H1 (cell line): ENCODE data around the gene EPG5. TPM values are rescaled to one million over a fixed set of nuclear protein-coding genes. Genes with fewer than 3 reads are reported as not detected.

Experiments used
- CTCF ChIA-PET: fragments of 300-600 bp; sonication (Branson Sonifier 250); formaldehyde crosslinking; loops from one replicate; lab custom pipeline; 2021; ENCODE audit not compliant: partially characterized antibody; lab: Charles Lee
- POLR2A ChIA-PET: fragments of 300-600 bp; sonication (Branson Sonifier 250); formaldehyde crosslinking; loops from one replicate; lab custom pipeline; 2021; ENCODE audit warnings: inconsistent platforms; ENCODE audit not compliant: partially characterized antibody; lab: Charles Lee
- DNase-seq, 2 experiments: peaks; one replicate each; pipeline versions ENCODE4 v3.0.0 to v3.0.0-alpha.2; 2010 to 2022; ENCODE audit warnings: low spot score in 2 of 2, low read depth in 1 of 2, mixed read lengths in 1 of 2
- FAIRE-seq: peaks from 2 replicates; lab custom pipeline; 2011; peaks lifted over from hg19 to GRCh38; lab: Jason Lieb, UNC
- H2AFZ ChIP-seq: 2 replicates; pipeline ENCODE4 v1.8.1; 2012; ENCODE audit warnings: low read length, inconsistent platforms
- H2AK5ac ChIP-seq: 2 replicates; pipeline ENCODE4 v1.6.1; 2013; ENCODE audit warnings: low read depth, low read length
- H2BK120ac ChIP-seq: replicated peaks from 2 replicates; pipeline ENCODE3; 2013; ENCODE audit warnings: low read depth, low read length, inconsistent platforms
- H2BK12ac ChIP-seq: 2 replicates; pipeline ENCODE4 v1.6.1; 2013; ENCODE audit warnings: low read depth, low read length
- H2BK15ac ChIP-seq: 2 replicates; pipeline ENCODE4 v1.6.1; 2013; ENCODE audit warnings: low read length
- H2BK20ac ChIP-seq: 2 replicates; pipeline ENCODE4 v1.6.1; 2013; ENCODE audit warnings: low read length
- H2BK5ac ChIP-seq: 2 replicates; pipeline ENCODE4 v1.6.1; 2013; ENCODE audit warnings: low read depth, low read length
- H3K14ac ChIP-seq: 2 replicates; pipeline ENCODE4 v1.6.1; 2013; ENCODE audit warnings: inconsistent platforms; ENCODE audit not compliant: insufficient read length
- H3K18ac ChIP-seq: 2 replicates; pipeline ENCODE4 v1.6.1; 2013; ENCODE audit warnings: low read length; ENCODE audit errors: extremely low read depth
- H3K23ac ChIP-seq: 2 replicates; pipeline ENCODE4 v1.6.1; 2013; ENCODE audit warnings: inconsistent platforms; ENCODE audit not compliant: insufficient read length
- H3K23me2 ChIP-seq: 2 replicates; pipeline ENCODE4 v1.6.1; 2013; ENCODE audit warnings: low read depth, low read length
- H3K27ac ChIP-seq: 2 replicates; pipeline ENCODE4 v1.6.1; 2011; ENCODE audit warnings: low read depth, low read length, inconsistent platforms
- H3K27me3 ChIP-seq, 4 experiments: replicated peaks in 1 of 4; 1 replicate in 1 of 4; 2 replicates in 3 of 4; pipeline versions ENCODE4 v1.6.1 to v1.8.1; 2011 to 2013; ENCODE audit warnings: low read length in 3 of 4, mild to moderate bottlenecking in 3 of 4, inconsistent platforms in 2 of 4, mixed read lengths in 2 of 4, moderate library complexity in 1 of 4; ENCODE audit not compliant: control insufficient read depth in 3 of 4, insufficient read depth in 3 of 4; ENCODE audit errors: extremely low read depth in 1 of 4
- H3K36me3 ChIP-seq, 4 experiments: 2 replicates each; pipeline versions ENCODE4 v1.6.1 to v1.8.1; 2011 to 2013; ENCODE audit warnings: mild to moderate bottlenecking in 4 of 4, low read length in 3 of 4, moderate library complexity in 2 of 4, control low read depth in 1 of 4, inconsistent platforms in 1 of 4; ENCODE audit not compliant: insufficient read depth in 4 of 4, control insufficient read depth in 2 of 4
- H3K4ac ChIP-seq: replicated peaks from 2 replicates; pipeline ENCODE3; 2013; ENCODE audit warnings: low read length, low read depth, mixed read lengths, inconsistent platforms; ENCODE audit not compliant: insufficient read length
- H3K4me1 ChIP-seq, 4 experiments: replicated peaks in 1 of 4; 1 replicate in 1 of 4; 2 replicates in 3 of 4; pipeline versions ENCODE4 v1.6.1 to v1.8.1; 2011 to 2013; ENCODE audit warnings: low read length in 3 of 4, inconsistent platforms in 2 of 4, mixed read lengths in 1 of 4; ENCODE audit not compliant: insufficient read depth in 4 of 4, control insufficient read depth in 3 of 4
- H3K4me2 ChIP-seq, 2 experiments: 2 replicates each; pipeline versions ENCODE4 v1.6.1 to v1.8.1; 2011 to 2013; ENCODE audit warnings: low read depth in 2 of 2, low read length in 2 of 2, control low read depth in 1 of 2, inconsistent platforms in 1 of 2, mild to moderate bottlenecking in 1 of 2; ENCODE audit not compliant: insufficient read depth in 1 of 2
- H3K4me3 ChIP-seq, 4 experiments: fragments of 200-600, 300-600 bp in 1 of 4; sonication (generic), shearing (Covaris generic), sonication (Bioruptor Twin) in 1 of 4; 2 replicates each; pipeline versions ENCODE4 v1.5.1 to v1.8.1; 2011 to 2016; ENCODE audit warnings: low read length in 4 of 4, low read depth in 3 of 4, control low read depth in 2 of 4, inconsistent platforms in 2 of 4, mild to moderate bottlenecking in 2 of 4, mixed read lengths in 1 of 4, moderate library complexity in 1 of 4; ENCODE audit not compliant: insufficient read depth in 2 of 4; ENCODE audit errors: extremely low read depth in 1 of 4
- H3K56ac ChIP-seq: replicated peaks from 2 replicates; pipeline ENCODE3; 2013; ENCODE audit warnings: low read depth, mild to moderate bottlenecking, mixed read lengths, low read length, inconsistent platforms; ENCODE audit not compliant: insufficient read length
- H3K79me1 ChIP-seq: 2 replicates; pipeline ENCODE4 v1.6.1; 2013; ENCODE audit warnings: low read depth, low read length, control low read depth
- H3K79me2 ChIP-seq, 2 experiments: 2 replicates each; pipeline versions ENCODE4 v1.6.1 to v1.8.1; 2012 to 2013; ENCODE audit warnings: low read length in 2 of 2, mild to moderate bottlenecking in 2 of 2, inconsistent platforms in 1 of 2; ENCODE audit not compliant: insufficient read depth in 2 of 2, control insufficient read depth in 1 of 2
- H3K9ac ChIP-seq, 4 experiments: replicated peaks in 1 of 4; 1 replicate in 1 of 4; 2 replicates in 3 of 4; pipeline versions ENCODE4 v1.6.1 to v1.8.1; 2011 to 2013; ENCODE audit warnings: low read depth in 3 of 4, low read length in 3 of 4, control low read depth in 2 of 4, mild to moderate bottlenecking in 2 of 4, moderate library complexity in 2 of 4, inconsistent platforms in 1 of 4; ENCODE audit errors: extremely low read depth in 1 of 4
- H3K9me3 ChIP-seq, 2 experiments: 2 replicates each; pipeline versions ENCODE4 v1.6.1 to v1.8.1; 2012 to 2013; ENCODE audit warnings: mild to moderate bottlenecking in 2 of 2, moderate library complexity in 2 of 2, control low read depth in 1 of 2, inconsistent platforms in 1 of 2, low read depth in 1 of 2, low read length in 1 of 2, mixed read lengths in 1 of 2; ENCODE audit not compliant: insufficient read depth in 2 of 2
- H4K20me1 ChIP-seq, 2 experiments: replicated peaks in 1 of 2; 2 replicates each; pipeline versions ENCODE3 to v1.8.1; 2011 to 2013; ENCODE audit warnings: inconsistent platforms in 2 of 2, low read length in 2 of 2, mild to moderate bottlenecking in 1 of 2; ENCODE audit not compliant: insufficient read depth in 2 of 2, control insufficient read depth in 1 of 2
- H4K5ac ChIP-seq: 2 replicates; pipeline ENCODE4 v1.6.1; 2013; ENCODE audit warnings: low read length, low read depth, mixed read lengths, inconsistent platforms; ENCODE audit not compliant: insufficient read length
- H4K8ac ChIP-seq: 2 replicates; pipeline ENCODE4 v1.8.0; 2013; ENCODE audit warnings: mild to moderate bottlenecking, moderate library complexity, low read length, inconsistent platforms; ENCODE audit not compliant: insufficient read depth; ENCODE audit errors: extremely low read depth
- H4K91ac ChIP-seq: replicated peaks from 2 replicates; pipeline ENCODE3; 2013; ENCODE audit warnings: low read length, mixed read lengths, inconsistent platforms; ENCODE audit not compliant: insufficient read length
- ASH2L ChIP-seq: fragments of 200-600, 300-600 bp; sonication (generic); IDR thresholded peaks from one replicate; pipeline ENCODE4 v1.7.1; 2017; ENCODE audit warnings: low read length
- CBX8 ChIP-seq: fragments of 300-800, 300-1000 bp; sonication (generic); IDR thresholded peaks from 2 replicates; pipeline ENCODE4 v1.7.1; 2016; ENCODE audit warnings: low read depth, low read length, borderline replicate concordance
- CHD2 ChIP-seq: IDR thresholded peaks from 2 replicates; pipeline ENCODE4 v1.6.1; 2012; ENCODE audit warnings: low read length, improper control_type of control experiment
- GTF2F1 ChIP-seq: IDR thresholded peaks from 2 replicates; pipeline ENCODE4 v1.6.1; 2012; ENCODE audit warnings: low read depth, low read length, improper control_type of control experiment, borderline replicate concordance
- HDAC2 ChIP-seq, 2 experiments: fragments of 300-600 bp in 1 of 2; sonication (generic) in 1 of 2; IDR thresholded peaks; 2 replicates each; pipeline ENCODE4 v1.6.1; 2011 to 2012; ENCODE audit warnings: low read depth in 2 of 2, low read length in 2 of 2, mild to moderate bottlenecking in 2 of 2, moderate library complexity in 2 of 2, borderline replicate concordance in 1 of 2, inconsistent platforms in 1 of 2
- KDM1A ChIP-seq: fragments of 200-600, 300-600 bp; sonication (generic); IDR thresholded peaks from 2 replicates; pipeline ENCODE4 v1.7.1; 2016; ENCODE audit warnings: mild to moderate bottlenecking, low read length, borderline replicate concordance
- KDM4A ChIP-seq: IDR thresholded peaks from one replicate; pipeline ENCODE4 v1.7.1; 2012; ENCODE audit warnings: low read depth, mild to moderate bottlenecking, moderate library complexity, low read length, inconsistent platforms; ENCODE audit not compliant: severe bottlenecking
- KDM5A ChIP-seq: fragments of 200-600 bp; IDR thresholded peaks from 2 replicates; pipeline ENCODE4 v1.7.1; 2012; ENCODE audit warnings: mild to moderate bottlenecking, low read length, inconsistent platforms, mixed read lengths
- NRF1 ChIP-seq: IDR thresholded peaks from 2 replicates; pipeline ENCODE4 v1.6.1; 2011; ENCODE audit warnings: mild to moderate bottlenecking, low read depth, low read length, improper control_type of control experiment
- POU5F1 ChIP-seq: IDR thresholded peaks from 2 replicates; pipeline ENCODE4 v1.6.1; 2011; ENCODE audit warnings: low read depth, mild to moderate bottlenecking, low read length, moderate library complexity
- RFX5 ChIP-seq: IDR thresholded peaks from 2 replicates; pipeline ENCODE4 v1.6.1; 2011; ENCODE audit warnings: low read depth, low read length, improper control_type of control experiment, borderline replicate concordance
- RNF2 ChIP-seq: fragments of 200-900, 300-1000 bp; sonication (generic); IDR thresholded peaks from 2 replicates; pipeline ENCODE4 v1.7.1; 2016; ENCODE audit warnings: borderline replicate concordance, low read depth, mild to moderate bottlenecking, antibody characterized with exemption, low read length; ENCODE audit not compliant: poor library complexity, severe bottlenecking; ENCODE audit errors: missing control alignments
- SIX5 ChIP-seq: IDR thresholded peaks from 2 replicates; pipeline ENCODE4 v1.6.1; 2011; ENCODE audit warnings: mild to moderate bottlenecking, low read depth, low read length
- WGBS, 2 experiments: shearing (Covaris generic) in 1 of 2; methylation state at CpG; one replicate each; pipeline versions ENCODE4 v1.1.6 to v1.1.7; 2013 to 2015; ENCODE audit warnings: low lambda C conversion rate in 2 of 2, mixed read lengths in 2 of 2, inconsistent platforms in 1 of 2, low coverage in 1 of 2, missing lambda C conversion rate in 1 of 2; ENCODE audit not compliant: insufficient replicate concordance in 2 of 2, insufficient coverage in 1 of 2, insufficient read length in 1 of 2; ENCODE audit errors: extremely low coverage in 1 of 2, missing lambda C conversion rate in 1 of 2; 5-methylcytosine and 5-hydroxymethylcytosine counted together
- polyA plus RNA-seq, 7 experiments: library from polyadenylated mRNA; depleted of rRNA in 3 of 7; stranded (reverse) in 5 of 7; unstranded in 2 of 7; fragments of >200 nt in 5 of 7; fragments of 200-250 nt in 2 of 7; gene quantifications; 1 replicate in 5 of 7; 2 replicates in 1 of 7; 4 replicates in 1 of 7; pipeline versions ENCODE4 v1.2.1 to v1.2.3, GENCODE V29; 2011 to 2013; ENCODE audit warnings: missing spikeins in 2 of 7, mixed read lengths in 2 of 7
- total RNA-seq: library from RNA; stranded (reverse); fragmentation: NEBNext Ultra II Directional; extraction: Animal tissue kit (Norgen Biotek cat#: 25700); gene quantifications from 2 replicates; pipeline ENCODE4 v1.2.1, GENCODE V29; 2021

The EPG5 gene
- total and polyA plus RNA-seq, 2 of the 8 experiments (the other 6 are each of a cell fraction or from before 2014, with no cell fraction given): 14.1 to 18.3 TPM

- H2AK5ac ChIP-seq: no peak overlapping the region
- DNase-seq (no peak), FAIRE-seq (no peak)
- WGBS, 2 experiments: 90% methylated on average over 2 of the region's 2 CpGs; no CpG with 5 or more reads in 1 of the 2 experiments
- no peak overlapping the region for H2AFZ ChIP-seq
- H3K36me3 ChIP-seq: no peaks in the 10 kb centered on the region
- no peak overlapping the region for H3K4me2 ChIP-seq
- H4K91ac ChIP-seq: no peak overlapping the region
- H2BK12ac ChIP-seq: no peak overlapping the region
- H3K79me2 ChIP-seq: no peaks in the 10 kb centered on the region
- ChIA-PET CTCF (no interaction called here), POLR2A (no interaction called here)
- H3K4ac ChIP-seq: no peak overlapping the region
- peaks cover 0 to 4% (median 0%) of the 10 kb centered on the region in 4 experiments; a peak in 1 of 7 replicates for H3K4me1 ChIP-seq
- no peak overlapping the region for H3K4me3 ChIP-seq
- H3K9ac ChIP-seq: no peak overlapping the region
- no peak overlapping the region for H3K18ac ChIP-seq
- no peak overlapping the region for H2BK5ac ChIP-seq
- H4K20me1 ChIP-seq: no peaks in the 10 kb centered on the region
- H3K14ac ChIP-seq: no peak overlapping the region
- H3K9me3 ChIP-seq: no peaks in the 10 kb centered on the region; a peak in 1 of 4 replicates
- no peak overlapping the region for H4K5ac ChIP-seq
- H3K27ac ChIP-seq: no peak overlapping the region
- H3K27me3 ChIP-seq: no peaks in the 10 kb centered on the region
- H3K23me2 ChIP-seq: no peaks in the 10 kb centered on the region
- H3K23ac ChIP-seq: no peak overlapping the region
- H2BK20ac ChIP-seq: no peak overlapping the region
- H2BK15ac ChIP-seq: no peak overlapping the region
- no peak overlapping the region for H3K56ac ChIP-seq
- no peak for TF ChIP-seq GTF2F1
- TF ChIP-seq KDM5A: no peak
- TF ChIP-seq CHD2: no peak
- no peak for TF ChIP-seq SIX5
- no peak for TF ChIP-seq CBX8
- no peak for TF ChIP-seq RNF2
- TF ChIP-seq HDAC2 (IDR thresholded peaks at IDR 0.05; ENCODE audit: borderline replicate concordance in 1 of 2, low read depth in 2 of 2, low read length in 2 of 2): no peak
- TF ChIP-seq NRF1: no peak
- TF ChIP-seq ASH2L: no peak
- no peak for TF ChIP-seq KDM4A
- TF ChIP-seq RFX5: no peak
- TF ChIP-seq KDM1A: no peak
- no peak for TF ChIP-seq POU5F1
- no peak overlapping the region for H4K8ac ChIP-seq
- no peaks in the 10 kb centered on the region for H3K79me1 ChIP-seq
- H2BK120ac ChIP-seq: no peak overlapping the region
Measured at GRCh38 chr18:46001892-46002291, 34.8 kb upstream of the EPG5 start.
